Fibroblast of villous mesenchyme (primary cell): Measurements from ENCODE around the gene PPP6R2. TPM values are rescaled to one million over a fixed set of nuclear protein-coding genes. Genes with fewer than 3 reads are reported as not detected.
"Not testable (repeated sequence)": the region's sequence is repeated elsewhere in the genome, so short reads cannot be mapped to it uniquely, and the experiment has no call there.

Experiments used
- DNase-seq: peaks from one replicate; pipeline ENCODE4 v3.0.0-alpha.2; 2010; ENCODE audit warnings: low read depth
- H3K4me3 ChIP-seq: 2 replicates; pipeline ENCODE4 v1.5.1; 2011; ENCODE audit warnings: low read depth, mild to moderate bottlenecking, low read length
- CTCF ChIP-seq: IDR thresholded peaks from 2 replicates; pipeline ENCODE4 v1.5.1; 2012; ENCODE audit warnings: low read depth, mild to moderate bottlenecking, low read length; ENCODE audit not compliant: insufficient read depth
- total RNA-seq: library from RNA; depleted of rRNA; stranded (reverse); fragments of >200 nt; gene quantifications from 2 replicates; pipeline ENCODE4 v1.2.3, GENCODE V29; 2012

The PPP6R2 gene
- total RNA-seq, 1 donor: 54.0 TPM

- DNase-seq: no peak
Measured at GRCh38 chr22:50326225-50326955, 16.7 kb upstream of the PPP6R2 start.

GRCh38 chr22:50326956-50327710, 16.0 kb upstream of the PPP6R2 start, which contains the start of gene DENND6B:
Gene DENND6B, minus strand, starts transcription at chr22:50327012. Its CDS starts 24 bp downstream, at chr22:50326988.
- peak; percentile 29 for TF ChIP-seq CTCF
- DNase-seq: peak; percentile 76
- peak within 1 kb of the TSS; percentile 66 for H3K4me3 ChIP-seq

More at GRCh38 chr22:50326225-50326955, 16.7 kb upstream of the PPP6R2 start:
- H3K4me3 ChIP-seq: peak overlapping the region; percentile 57
- TF ChIP-seq CTCF: no peak

- no peak for DNase-seq
- peak overlapping the region; percentile 66 for H3K4me3 ChIP-seq
- no peak for TF ChIP-seq CTCF
Measured at GRCh38 chr22:50327711-50328019, 15.5 kb upstream of the PPP6R2 start.

GRCh38 chr22:50329236-50329635, 13.9 kb upstream of the PPP6R2 start:
- TF ChIP-seq CTCF: no peak
- H3K4me3 ChIP-seq: no peak overlapping the region
- no peak for DNase-seq

DNA sequence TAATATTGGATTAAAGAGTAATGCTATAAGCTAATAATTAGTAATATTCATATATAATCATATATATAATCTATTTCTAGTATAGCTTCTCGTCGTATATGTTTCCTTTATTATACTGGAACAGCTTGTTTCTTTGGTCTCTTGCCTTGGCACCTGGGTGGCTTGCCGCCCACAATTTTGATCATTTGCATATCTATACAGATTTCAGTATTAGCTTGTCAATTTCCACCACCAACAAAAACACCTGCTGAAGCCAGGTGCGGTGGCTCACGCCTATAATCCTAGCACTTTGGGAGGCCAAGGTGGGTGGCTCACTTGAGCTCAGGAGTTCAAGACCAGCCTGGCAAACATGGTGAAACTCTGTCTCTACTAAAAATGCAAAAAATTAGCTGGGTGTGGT, 8.7 kb upstream of the PPP6R2 start:
- not testable (repeated sequence) for H3K4me3 ChIP-seq, DNase-seq

DNA sequence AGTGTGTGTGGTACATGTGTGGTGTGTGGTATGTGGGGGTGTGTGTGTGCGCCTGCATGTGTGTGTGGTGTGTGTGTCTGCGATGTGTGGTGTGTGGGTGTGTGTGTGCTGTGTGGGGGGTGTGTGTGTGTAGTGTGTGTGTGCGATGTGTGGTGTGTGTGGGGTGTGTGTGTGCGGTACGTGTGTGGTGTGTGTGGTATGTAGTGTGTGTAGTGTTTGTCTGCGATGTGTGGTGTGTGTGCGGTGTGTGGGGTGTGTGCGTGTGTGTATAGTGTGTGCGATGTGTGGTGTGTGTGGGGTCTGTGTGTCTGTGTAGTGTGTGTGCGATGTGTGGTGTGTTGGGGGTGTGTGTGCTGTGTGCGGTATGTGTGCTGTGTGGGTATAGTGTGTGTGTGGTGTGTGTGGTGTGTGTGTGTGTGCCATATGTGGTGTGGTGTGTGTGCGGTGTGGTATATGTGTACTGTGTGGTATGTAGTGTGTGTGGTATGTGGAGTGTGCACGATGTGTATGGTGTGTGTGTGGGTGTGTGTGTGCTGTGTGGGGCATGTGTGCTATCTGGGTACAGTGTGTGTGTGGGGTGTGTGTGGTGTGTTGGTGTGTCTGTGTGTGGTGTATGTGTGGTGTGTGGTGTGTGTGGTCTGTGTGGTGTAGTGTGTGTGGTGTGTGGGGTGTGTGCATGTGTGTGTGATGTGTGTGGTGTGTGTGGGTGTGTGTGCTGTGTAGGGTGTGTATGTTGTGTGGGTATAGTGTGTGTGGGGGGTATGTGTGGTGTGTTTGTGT, 5.7 kb upstream of the PPP6R2 start:
- H3K4me3 ChIP-seq: no peak overlapping the region
- DNase-seq: no peak
- TF ChIP-seq CTCF: no peak

- no peak for DNase-seq
- TF ChIP-seq CTCF: no peak
- H3K4me3 ChIP-seq: no peak overlapping the region
Measured at GRCh38 chr22:50338042-50338573, 5.0 kb upstream of the PPP6R2 start.
